COLO829 (cell line): ENCODE data around the gene ZNF101.

Experiments used
- DNase-seq: peaks from one replicate; pipeline ENCODE4 v3.0.0; 2012; ENCODE audit warnings: low spot score

The ZNF101 gene

GRCh38 chr19:19711934-19712828 lies 43.5 kb downstream of the ZNF101 start:
- DNase-seq, result no peak

- no peak for DNase-seq
Observed at GRCh38 chr19:19719798-19720197, 51.2 kb downstream of the ZNF101 start.

- no peak for DNase-seq
Observed at GRCh38 chr19:19721896-19722295, 53.3 kb downstream of the ZNF101 start.

- peak; percentile 99 for DNase-seq
Observed at GRCh38 chr19:19732579-19733501, 64.2 kb downstream of the ZNF101 start, which contains the start of gene ZNF14. ZNF14 (minus strand) TSS chr19:19733112; CDS start chr19:19732958, 154 bp downstream.
